ENCODE data around the gene CRIP2.
A peak's percentile ranks its signal among the peaks of the same experiment; 100 is the strongest.

CRIP2 gene

GRCh38 chr14:105474483-105475268, at the start of gene CRIP2:
CRIP2 (plus strand) TSS chr14:105474821; CDS start chr14:105474863, 42 bp downstream.
- DNase-seq (ENCODE audit: low read depth): no peak
- H3K4me3 ChIP-seq (ENCODE audit: low read depth, low read length): peak within 1 kb of the TSS; percentile 58
- TF ChIP-seq CTCF (IDR thresholded peaks at IDR 0.05; ENCODE audit: low read depth, low read length, missing control alignments): no peak
- in situ Hi-C loops (cut with HindIII; ENCODE audit: low sequenced_read_pairs): no loop called here

GRCh38 chr14:105424861-105425260, 49.8 kb upstream of the CRIP2 start:
- H3K4me3 ChIP-seq (ENCODE audit: low read depth, low read length): no peak overlapping the region
- no peak for TF ChIP-seq CTCF (IDR thresholded peaks at IDR 0.05; ENCODE audit: low read depth, low read length, missing control alignments)
- DNase-seq (ENCODE audit: low read depth): no peak
- in situ Hi-C loops (cut with HindIII; ENCODE audit: low sequenced_read_pairs): no loop called here

GRCh38 chr14:105425823-105426247, 48.8 kb upstream of the CRIP2 start:
- H3K4me3 ChIP-seq (ENCODE audit: low read depth, low read length): no peak overlapping the region
- DNase-seq (ENCODE audit: low read depth): no peak
- no peak for TF ChIP-seq CTCF (IDR thresholded peaks at IDR 0.05; ENCODE audit: low read depth, low read length, missing control alignments)
- in situ Hi-C loops (cut with HindIII; ENCODE audit: low sequenced_read_pairs): no loop called here

- TF ChIP-seq CTCF (IDR thresholded peaks at IDR 0.05; ENCODE audit: low read depth, low read length, missing control alignments): no peak
- in situ Hi-C loops (cut with HindIII; ENCODE audit: low sequenced_read_pairs): no loop called here
- H3K4me3 ChIP-seq (ENCODE audit: low read depth, low read length): no peak overlapping the region
- DNase-seq (ENCODE audit: low read depth): no peak
Observed at GRCh38 chr14:105426416-105427130, 48.0 kb upstream of the CRIP2 start.

- no peak for TF ChIP-seq CTCF (IDR thresholded peaks at IDR 0.05; ENCODE audit: low read depth, low read length, missing control alignments)
- H3K4me3 ChIP-seq (ENCODE audit: low read depth, low read length): no peak overlapping the region
- in situ Hi-C loops (cut with HindIII; ENCODE audit: low sequenced_read_pairs): no loop called here
- DNase-seq (ENCODE audit: low read depth): no peak
Observed at GRCh38 chr14:105427412-105427811, 47.2 kb upstream of the CRIP2 start.

GRCh38 chr14:105427936-105428485, 46.6 kb upstream of the CRIP2 start:
- H3K4me3 ChIP-seq (ENCODE audit: low read depth, low read length): no peak overlapping the region
- DNase-seq (ENCODE audit: low read depth): no peak
- in situ Hi-C loops (cut with HindIII; ENCODE audit: low sequenced_read_pairs): no loop called here
- TF ChIP-seq CTCF (IDR thresholded peaks at IDR 0.05; ENCODE audit: low read depth, low read length, missing control alignments): no peak
